Measurements from ENCODE around the gene CIRBP. TPM values are rescaled to one million over a fixed set of nuclear protein-coding genes. Genes with fewer than 3 reads are reported as not detected.
"Not testable (repeated sequence)": the region's sequence is repeated elsewhere in the genome, so short reads cannot be mapped to it uniquely, and the experiment has no call there.

CIRBP gene
- total RNA-seq, 2 experiments from 2014 or later = 169 to 224 TPM

DNA sequence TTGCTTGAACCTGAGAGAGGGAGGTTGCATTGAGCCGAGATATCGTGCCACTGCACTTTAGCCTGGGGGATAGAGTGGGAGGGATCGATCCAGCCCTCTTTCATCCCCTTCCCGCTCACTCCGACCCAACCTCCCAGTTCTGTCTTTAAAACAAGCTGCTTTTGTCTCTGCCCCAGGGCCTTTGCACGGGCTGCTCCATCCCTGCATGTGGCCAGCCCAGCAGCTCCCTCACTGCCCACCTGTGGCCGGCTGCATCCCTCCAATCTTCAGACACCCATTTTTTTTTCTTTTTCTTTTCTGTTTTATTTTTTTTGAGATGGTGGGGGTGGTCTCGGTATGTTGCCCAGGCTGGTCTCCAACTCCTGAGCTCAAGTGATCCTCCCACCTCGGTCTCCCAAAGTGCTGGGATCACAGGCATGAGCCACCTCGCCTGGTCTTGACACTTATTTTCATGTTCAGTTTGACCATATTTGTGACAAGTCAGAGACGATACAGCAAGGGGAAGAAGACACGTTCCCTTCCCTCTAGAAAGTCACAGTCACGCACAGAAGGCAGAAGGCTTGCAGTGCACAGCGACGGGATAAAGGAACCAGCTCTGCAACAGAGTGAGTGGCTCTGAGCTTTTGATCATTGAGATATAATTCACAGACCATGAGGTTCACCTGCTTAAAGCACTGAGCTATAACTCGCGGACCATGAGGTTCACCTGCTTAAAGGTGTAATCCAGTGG lies 48.3 kb downstream of the CIRBP start:
- ChIA-PET POLR2A (interaction anchor here (0.5 kb wide), 1 partner anchor 127 kb away, joined by 3 read pairs; no protein-coding TSS in a partner anchor), CTCF (interaction anchor here (0.6 to 1.6 kb wide), 4 partner anchors 9 to 66 kb away, joined by 3 read pairs; partner anchors contain the start of gene NDUFS7)
- Mint-ChIP-seq H3K4me3 (no peak overlapping the region), H3K27ac (no peak overlapping the region), H3K9me3 (no peaks in the 10 kb centered on the region), H3K27me3 (peaks cover 16% of the 10 kb centered on the region), H3K36me3 (ENCODE audit: low read depth) (no peaks in the 10 kb centered on the region), H3K4me1 (no peaks in the 10 kb centered on the region)
- DNase-seq = no peak

DNA sequence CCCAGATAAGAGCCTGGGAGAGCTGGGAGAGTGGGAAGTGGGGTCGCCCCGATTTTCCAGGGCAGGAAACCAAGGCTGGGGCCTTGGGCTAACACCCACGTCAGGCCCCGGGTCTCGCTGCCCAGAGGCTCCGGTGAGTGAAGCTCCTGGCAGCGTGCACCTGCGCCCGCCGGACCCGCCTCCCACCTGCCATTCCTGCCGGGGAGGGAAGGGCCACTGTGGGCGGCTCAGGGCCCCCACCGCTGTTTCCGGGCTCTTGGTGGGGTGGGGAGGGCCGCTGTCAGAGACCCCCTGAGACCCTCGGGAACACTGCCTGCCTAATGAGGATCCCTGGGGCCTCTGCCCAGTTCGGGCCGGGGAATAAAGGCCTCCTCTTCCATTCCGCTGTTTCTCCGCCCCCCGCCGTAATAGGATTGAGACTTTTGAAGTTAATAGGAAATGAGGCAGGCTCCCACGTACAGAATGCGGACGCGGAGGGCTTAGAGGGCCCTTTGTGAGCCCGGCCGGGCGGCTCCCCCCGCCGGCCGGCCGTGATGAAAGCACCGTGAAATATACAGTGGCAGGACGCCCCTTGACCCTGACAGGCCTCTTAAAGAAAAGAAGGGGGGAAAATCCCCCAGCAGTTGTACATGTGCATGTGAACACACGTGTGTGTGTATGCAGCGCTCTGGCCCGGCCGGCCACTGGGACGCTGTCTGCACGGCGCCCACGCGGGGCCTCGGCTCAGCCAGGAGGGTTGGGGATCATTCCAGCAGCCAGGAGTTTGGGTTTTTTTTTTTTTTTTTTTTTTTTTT lies 49.7 kb downstream of the CIRBP start:
- POLR2A ChIA-PET = no interaction called here
- no peak for DNase-seq
- no peak overlapping the region for H3K27ac Mint-ChIP-seq
- no peaks in the 10 kb centered on the region for H3K36me3 Mint-ChIP-seq (ENCODE audit: low read depth)
- peaks cover 25% of the 10 kb centered on the region for H3K27me3 Mint-ChIP-seq
- CTCF ChIA-PET = no interaction called here
- no peak overlapping the region for H3K4me3 Mint-ChIP-seq
- H3K9me3 Mint-ChIP-seq = no peaks in the 10 kb centered on the region
- no peaks in the 10 kb centered on the region for H3K4me1 Mint-ChIP-seq

DNA sequence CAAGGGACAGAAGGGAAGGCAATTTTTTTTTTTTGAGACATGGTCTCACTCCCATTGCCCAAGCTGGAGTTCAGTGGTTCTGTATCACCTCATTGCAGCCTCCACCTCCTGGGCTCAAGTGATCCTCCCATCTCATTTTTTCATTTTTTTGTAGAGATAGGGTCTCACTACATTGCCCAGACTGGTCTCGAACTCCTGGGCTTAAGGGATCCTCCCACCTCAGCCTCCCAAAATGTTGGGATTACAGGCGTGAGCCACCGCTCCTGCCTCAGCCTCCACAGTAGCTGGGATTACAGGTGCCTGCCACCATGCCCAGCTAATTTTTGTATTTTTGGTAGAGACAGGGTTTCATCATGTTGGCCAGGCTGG lies 51.1 kb downstream of the CIRBP start:
- H3K27ac Mint-ChIP-seq; H3K9me3 Mint-ChIP-seq; POLR2A ChIA-PET; H3K4me3 Mint-ChIP-seq; H3K4me1 Mint-ChIP-seq; H3K36me3 Mint-ChIP-seq (ENCODE audit: low read depth); CTCF ChIA-PET; DNase-seq: not testable (repeated sequence)
- peaks cover 33% of the 10 kb centered on the region for H3K27me3 Mint-ChIP-seq

DNA sequence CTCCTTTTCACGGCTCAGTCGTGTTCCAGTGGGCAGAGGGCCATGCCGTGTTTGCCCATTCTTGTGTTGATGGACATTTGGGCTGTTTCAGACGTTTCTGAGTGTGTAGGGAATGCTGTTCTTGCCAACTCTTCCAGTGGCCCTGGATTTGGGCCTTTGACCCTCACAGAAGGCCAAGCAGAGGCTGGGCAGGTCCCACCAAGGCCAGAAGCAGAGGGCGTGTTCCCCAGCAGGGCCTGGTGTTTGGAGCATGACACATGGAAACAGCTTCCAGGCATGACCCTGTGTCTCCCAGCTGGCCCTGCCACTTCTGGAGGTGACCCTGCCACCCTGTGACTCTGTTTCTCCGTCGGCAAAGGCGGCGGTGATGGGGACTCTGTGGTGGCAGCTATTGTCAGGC lies 52.4 kb downstream of the CIRBP start:
- H3K9me3 Mint-ChIP-seq = no peaks in the 10 kb centered on the region
- peak overlapping the region; percentile 50 for H3K27ac Mint-ChIP-seq
- H3K4me3 Mint-ChIP-seq = no peak overlapping the region

DNA sequence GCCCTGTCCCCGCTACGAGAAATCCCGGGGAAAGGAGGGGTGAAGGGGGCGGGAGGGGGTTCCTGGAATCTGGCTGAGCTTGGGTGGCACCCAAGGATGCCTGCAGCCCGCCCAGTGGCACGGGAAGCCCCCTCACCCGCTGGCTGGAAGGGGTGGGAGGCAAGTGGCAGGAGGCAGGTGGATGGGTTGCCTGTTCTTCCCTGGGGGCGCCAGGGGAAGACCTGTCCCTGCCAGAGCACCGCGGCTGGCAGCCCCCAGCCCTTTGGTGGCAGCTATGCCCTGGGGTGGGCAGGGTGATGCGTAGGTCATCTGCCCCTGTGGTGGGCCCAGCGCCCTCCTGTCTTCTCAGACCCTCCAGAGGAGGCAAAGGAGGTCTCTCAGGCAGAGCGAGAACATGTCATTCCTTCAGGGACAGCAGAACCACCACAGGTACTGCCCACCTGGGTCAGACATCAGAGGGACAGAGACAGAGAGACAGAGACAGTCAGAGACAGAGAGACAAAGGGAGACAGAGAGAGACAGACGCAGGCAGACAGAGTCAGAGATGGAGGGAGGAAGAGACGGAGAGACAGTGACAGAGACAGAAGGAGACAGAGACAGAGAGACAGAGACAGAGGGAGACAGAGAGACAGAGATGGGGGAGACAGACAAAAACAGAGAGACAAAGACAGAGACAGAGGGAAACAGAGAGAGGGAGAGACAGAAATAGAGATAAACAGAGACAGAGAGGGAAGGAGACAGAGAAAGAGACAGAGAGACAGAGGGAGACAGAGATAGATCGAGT lies 53.3 kb downstream of the CIRBP start:
- no peak for DNase-seq
- ChIA-PET CTCF (no interaction called here), POLR2A (no interaction called here)
- Mint-ChIP-seq H3K4me3 (no peak overlapping the region), H3K27me3 (peaks cover 35% of the 10 kb centered on the region), H3K4me1 (no peaks in the 10 kb centered on the region), H3K36me3 (ENCODE audit: low read depth) (no peaks in the 10 kb centered on the region), H3K9me3 (no peaks in the 10 kb centered on the region), H3K27ac (no peak overlapping the region)

More for the DNA sequence above, 52.4 kb downstream of the CIRBP start:
- peaks cover 39% of the 10 kb centered on the region for H3K27me3 Mint-ChIP-seq
- H3K4me1 Mint-ChIP-seq = no peaks in the 10 kb centered on the region
- CTCF ChIA-PET = no interaction called here
- H3K36me3 Mint-ChIP-seq (ENCODE audit: low read depth) = no peaks in the 10 kb centered on the region
- POLR2A ChIA-PET = interaction anchor here (0.6 kb wide), 1 partner anchor 13 kb away, joined by 4 read pairs; no protein-coding TSS in a partner anchor
- DNase-seq = no peak

DNA sequence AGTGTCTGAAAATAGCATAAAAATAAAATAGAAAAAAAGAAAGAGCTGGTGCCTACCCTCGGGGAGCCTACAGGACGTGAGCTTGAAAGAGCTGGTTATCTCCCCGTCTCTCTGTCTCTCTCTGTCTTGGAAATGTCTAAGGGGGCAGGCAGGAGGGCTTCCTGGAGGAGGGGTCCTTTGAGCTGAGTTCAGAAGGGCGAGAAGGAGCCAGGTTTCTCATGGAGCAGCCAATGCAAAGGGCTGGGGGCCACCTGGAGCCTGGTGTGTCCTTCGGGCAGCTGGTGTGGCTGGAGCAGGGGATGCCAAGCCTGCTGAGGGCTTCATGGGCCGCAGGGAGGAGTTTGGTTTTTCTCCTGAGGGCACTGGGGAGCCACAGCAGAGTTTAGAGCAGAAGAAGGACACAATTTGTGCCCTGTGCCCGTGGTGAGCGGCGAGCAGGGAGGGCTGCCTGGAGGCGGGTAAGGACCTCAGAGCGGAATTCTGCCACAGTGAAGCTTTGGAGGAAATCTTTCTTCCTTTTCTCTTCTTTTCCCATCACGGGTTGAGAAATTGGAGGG lies 55.2 kb downstream of the CIRBP start:
- H3K9me3 Mint-ChIP-seq = no peaks in the 10 kb centered on the region
- peaks cover 26% of the 10 kb centered on the region for H3K27me3 Mint-ChIP-seq
- ChIA-PET CTCF (no interaction called here), POLR2A (no interaction called here)
- DNase-seq = no peak
- H3K4me1 Mint-ChIP-seq = no peaks in the 10 kb centered on the region
- H3K36me3 Mint-ChIP-seq (ENCODE audit: low read depth) = no peaks in the 10 kb centered on the region
- no peak overlapping the region for H3K27ac Mint-ChIP-seq
- no peak overlapping the region for H3K4me3 Mint-ChIP-seq

Other genes starting within 250 kb of the CIRBP start
- gene TMEM259, start 248.2 kb upstream of the CIRBP start, total RNA-seq = 100 to 1,000 TPM; 183 to 195 TPM
- gene RNU6-2, start 247.8 kb upstream of the CIRBP start, total RNA-seq = not detected
- 100 to 1,000 TPM; 558 to 580 TPM for gene CNN2, start 242.7 kb upstream of the CIRBP start, total RNA-seq
- 10 to 100 TPM; 75.9 to 87.5 TPM for gene ABCA7, start 229.2 kb upstream of the CIRBP start, total RNA-seq
- gene ARHGAP45, start 202.2 kb upstream of the CIRBP start, total RNA-seq = 100 to 1,000 TPM; 487 to 570 TPM
- gene POLR2E, start 174.0 kb upstream of the CIRBP start, total RNA-seq = 100 to 1,000 TPM; 120 to 133 TPM
- gene GPX4, start 165.3 kb upstream of the CIRBP start, total RNA-seq = 100 to 1,000 TPM; 106 to 114 TPM
- gene SBNO2, start 95.1 kb upstream of the CIRBP start, total RNA-seq = 10 to 100 TPM; 84.7 to 91.7 TPM
- gene STK11, start 63.6 kb upstream of the CIRBP start, total RNA-seq = 10 to 100 TPM; 71.7 to 82.0 TPM
- gene CBARP, start 31.3 kb upstream of the CIRBP start, total RNA-seq = not detected
- 100 to 1,000 TPM; 151 to 166 TPM for gene ATP5F1D, start 27.6 kb upstream of the CIRBP start, total RNA-seq
- 10 to 100 TPM; 58.0 to 65.7 TPM for gene MIDN, start 20.7 kb upstream of the CIRBP start, total RNA-seq
- gene FAM174C, start 6.2 kb downstream of the CIRBP start, total RNA-seq = 10 to 100 TPM; 47.8 to 51.5 TPM
- not detected for gene EFNA2, start 16.5 kb downstream of the CIRBP start, total RNA-seq
- 100 to 1,000 TPM in 1 of 2 experiments, 10 to 100 TPM in 1; 99.3 to 103 TPM for gene NDUFS7, start 114.6 kb downstream of the CIRBP start, total RNA-seq
- 10 to 100 TPM; 23.0 to 25.9 TPM for gene GAMT, start 132.2 kb downstream of the CIRBP start, total RNA-seq
- gene DAZAP1, start 138.3 kb downstream of the CIRBP start, total RNA-seq = 100 to 1,000 TPM; 235 to 241 TPM
- 1,000 to 10,000 TPM; 1,158 to 1,387 TPM for gene RPS15, start 169.1 kb downstream of the CIRBP start, total RNA-seq
- under 1 TPM; 0.02 to 0.10 TPM for gene APC2, start 180.8 kb downstream of the CIRBP start, total RNA-seq
- 10 to 100 TPM; 33.2 to 40.7 TPM for gene C19orf25, start 209.9 kb downstream of the CIRBP start, total RNA-seq
- 1 to 10 TPM; 3.8 to 4.4 TPM for gene PCSK4, start 221.0 kb downstream of the CIRBP start, total RNA-seq
- 1 to 10 TPM; 1.6 to 1.8 TPM for gene REEP6, start 221.8 kb downstream of the CIRBP start, total RNA-seq
- 1 to 10 TPM; 4.2 to 5.4 TPM for gene ADAMTSL5, start 243.7 kb downstream of the CIRBP start, total RNA-seq

Data from activated CD4-positive, alpha-beta T cell treated with anti-CD3 and anti-CD28 coated beads, Interleukin-2, amount 10 ng/mL, durations not matched to agents 7 days and 5 days (primary cell).